Sigmoid colon (tissue), 4 donors: ENCODE data around the gene NPBWR2.

Source experiments
- POLR2A ChIP-seq, 2 donors: fragments of 450-650 bp; IDR thresholded peaks; one replicate each; pipeline ENCODE4 v1.6.1; 2016; ENCODE audit warnings: antibody characterized with exemption in 2 of 2, mild to moderate bottlenecking in 2 of 2, moderate library complexity in 2 of 2
- POLR2AphosphoS5 ChIP-seq, 4 donors: sonication (generic); formaldehyde crosslinking; IDR thresholded peaks; one replicate each; pipeline ENCODE4 v1.6.1; 2017; ENCODE audit warnings: antibody characterized with exemption in 4 of 4
- TF ChIP-seq, protein P1 (sequence below), 4 experiments: fragments of 450-650 bp in 3 of 4; fragments of 200-600 bp in 1 of 4; IDR thresholded peaks; one replicate each; pipeline ENCODE4 v1.5.1; 2016 to 2019; ENCODE audit warnings: antibody characterized with exemption in 4 of 4, mild to moderate bottlenecking in 3 of 4, moderate library complexity in 2 of 4

DNA sequence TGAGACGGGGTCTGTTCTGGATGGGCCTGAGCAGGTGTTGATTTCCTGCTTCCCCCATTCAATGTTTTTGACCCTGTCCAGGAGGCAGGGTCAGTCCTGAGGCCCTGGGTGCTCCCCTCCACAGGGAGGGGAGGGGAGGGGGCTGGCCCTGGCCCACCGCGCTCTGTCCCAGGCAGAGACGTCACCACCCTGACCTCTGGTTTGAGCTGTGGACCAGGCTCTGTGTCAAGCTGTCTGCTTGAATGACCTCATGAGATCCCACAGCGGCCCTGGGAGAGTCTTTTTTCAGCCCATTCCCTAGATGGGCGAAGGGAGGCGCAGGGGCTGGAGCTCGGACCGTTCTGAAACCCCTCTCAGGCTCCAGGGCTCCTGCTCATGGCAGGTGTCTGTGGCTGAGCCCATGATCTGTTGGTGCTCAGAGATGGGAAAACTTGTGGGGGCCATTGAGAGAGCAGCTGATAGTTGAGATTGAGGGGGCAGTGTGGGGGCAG is 14.3 kb downstream of the NPBWR2 start:
- TF ChIP-seq, protein P1, sequence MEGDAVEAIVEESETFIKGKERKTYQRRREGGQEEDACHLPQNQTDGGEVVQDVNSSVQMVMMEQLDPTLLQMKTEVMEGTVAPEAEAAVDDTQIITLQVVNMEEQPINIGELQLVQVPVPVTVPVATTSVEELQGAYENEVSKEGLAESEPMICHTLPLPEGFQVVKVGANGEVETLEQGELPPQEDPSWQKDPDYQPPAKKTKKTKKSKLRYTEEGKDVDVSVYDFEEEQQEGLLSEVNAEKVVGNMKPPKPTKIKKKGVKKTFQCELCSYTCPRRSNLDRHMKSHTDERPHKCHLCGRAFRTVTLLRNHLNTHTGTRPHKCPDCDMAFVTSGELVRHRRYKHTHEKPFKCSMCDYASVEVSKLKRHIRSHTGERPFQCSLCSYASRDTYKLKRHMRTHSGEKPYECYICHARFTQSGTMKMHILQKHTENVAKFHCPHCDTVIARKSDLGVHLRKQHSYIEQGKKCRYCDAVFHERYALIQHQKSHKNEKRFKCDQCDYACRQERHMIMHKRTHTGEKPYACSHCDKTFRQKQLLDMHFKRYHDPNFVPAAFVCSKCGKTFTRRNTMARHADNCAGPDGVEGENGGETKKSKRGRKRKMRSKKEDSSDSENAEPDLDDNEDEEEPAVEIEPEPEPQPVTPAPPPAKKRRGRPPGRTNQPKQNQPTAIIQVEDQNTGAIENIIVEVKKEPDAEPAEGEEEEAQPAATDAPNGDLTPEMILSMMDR (IDR thresholded peaks at IDR 0.05), result no peak
- TF ChIP-seq POLR2AphosphoS5 (IDR thresholded peaks at IDR 0.05) (no peak), POLR2A (IDR thresholded peaks at IDR 0.05) (no peak)
